Muscle of back (tissue), 10 donors: ENCODE data around the gene BMAL1. TPM values are rescaled to one million over a fixed set of nuclear protein-coding genes. Genes with fewer than 3 reads are reported as not detected.

Source experiments
- polyA plus RNA-seq, 10 donors: library from polyadenylated mRNA; unstranded; fragments of 120-200 nt; gene quantifications; one replicate each; pipeline ENCODE4 v1.2.1, GENCODE V29; 2013; ENCODE audit not compliant: insufficient read length in 10 of 10

Gene BMAL1
- polyA plus RNA-seq, 10 donors: 5.2 to 13.4 (median 8.7) TPM

Other genes starting within 250 kb of the BMAL1 start
- 10 to 100 TPM; 21.3 to 28.3 (median 26.1) TPM for gene BTBD10, start 185.4 kb downstream of the BMAL1 start, polyA plus RNA-seq
- not detected for gene PTH, start 218.2 kb downstream of the BMAL1 start, polyA plus RNA-seq